ENCODE measurements around the gene DNAJB1.

The DNAJB1 gene

GRCh38 chr19:14475251-14476073 is 42.7 kb downstream of the DNAJB1 start, which contains the start of gene PTGER1:
Gene PTGER1, minus strand, starts transcription at chr19:14475354. Its CDS starts 1,034 bp downstream, at chr19:14474320.
- H3K4me3 ChIP-seq (ENCODE audit: control insufficient read depth, low read depth, low read length): peak within 1 kb of the TSS; percentile 2
- peak; percentile 47 for DNase-seq (ENCODE audit: low read depth)
- TF ChIP-seq CTCF (conservative IDR thresholded peaks at IDR 0.05; ENCODE audit: control insufficient read depth, insufficient read depth, low read depth, low read length): no peak

- TF ChIP-seq CTCF (conservative IDR thresholded peaks at IDR 0.05; ENCODE audit: control insufficient read depth, insufficient read depth, low read depth, low read length): no peak
- peak overlapping the region; percentile 2 for H3K4me3 ChIP-seq (ENCODE audit: control insufficient read depth, low read depth, low read length)
- DNase-seq (ENCODE audit: low read depth): no peak
These were observed 43.4 kb downstream of the DNAJB1 start for GRCh38 chr19:14474827-14475226.

GRCh38 chr19:14473978-14474578 is 44.1 kb downstream of the DNAJB1 start:
- TF ChIP-seq CTCF (conservative IDR thresholded peaks at IDR 0.05; ENCODE audit: control insufficient read depth, insufficient read depth, low read depth, low read length): no peak
- DNase-seq (ENCODE audit: low read depth): no peak
- H3K4me3 ChIP-seq (ENCODE audit: control insufficient read depth, low read depth, low read length): no peak overlapping the region

GRCh38 chr19:14473073-14473977 is 44.9 kb downstream of the DNAJB1 start:
- H3K4me3 ChIP-seq (ENCODE audit: control insufficient read depth, low read depth, low read length): no peak overlapping the region
- TF ChIP-seq CTCF (conservative IDR thresholded peaks at IDR 0.05; ENCODE audit: control insufficient read depth, insufficient read depth, low read depth, low read length): no peak
- no peak for DNase-seq (ENCODE audit: low read depth)

- H3K4me3 ChIP-seq (ENCODE audit: control insufficient read depth, low read depth, low read length): no peak overlapping the region
- peak; percentile 59 for TF ChIP-seq CTCF (conservative IDR thresholded peaks at IDR 0.05; ENCODE audit: control insufficient read depth, insufficient read depth, low read depth, low read length)
- DNase-seq (ENCODE audit: low read depth): peak; percentile 58
These were observed 45.8 kb downstream of the DNAJB1 start for GRCh38 chr19:14472202-14472938.

All from fibroblast of mammary gland (primary cell).